ENCODE measurements around the gene BMP7.

BMP7 gene

DNA sequence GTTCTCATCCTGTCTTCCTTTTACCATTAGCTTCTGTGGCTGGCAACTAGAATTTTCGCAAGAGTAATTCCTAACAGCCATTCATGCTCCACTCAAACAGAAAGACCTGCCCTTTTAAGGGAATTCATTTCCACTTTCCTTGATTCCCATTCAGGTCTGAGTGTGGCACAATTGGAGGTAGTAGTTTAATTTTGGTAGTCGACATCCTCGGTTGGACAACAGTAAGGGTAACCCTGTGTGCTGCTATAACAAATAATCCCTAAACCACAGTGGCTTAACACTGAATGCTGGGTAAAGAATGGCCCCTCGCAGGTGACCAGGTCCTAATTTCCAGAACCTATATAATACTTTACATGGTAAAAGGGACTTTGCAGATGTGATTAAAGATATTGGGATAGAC lies 142.9 kb downstream of the BMP7 start:
- Histone ChIP-seq H3K27ac (ENCODE audit: low read depth, low read length, severe bottlenecking) (no peak overlapping the region), H3K9me3 (ENCODE audit: control insufficient read depth, low read length) (no peaks in the 10 kb centered on the region), H3K4me3 (ENCODE audit: extremely low read depth, insufficient read depth, low read length, poor library complexity, severe bottlenecking) (no peak overlapping the region), H3K4me1 (ENCODE audit: control insufficient read depth, insufficient read depth, low read length, poor library complexity, severe bottlenecking) (no peaks in the 10 kb centered on the region), H3K36me3 (ENCODE audit: control insufficient read depth, insufficient read depth, low read length) (no peaks in the 10 kb centered on the region)
- WGBS, 2 experiments (ENCODE audit: insufficient coverage in 2 of 2) = 100% methylated on average over 1 of the region's 4 CpGs; no CpG with 5 or more reads in 1 of the 2 experiments

GRCh38 chr20:57122536-57123489 lies 143.6 kb downstream of the BMP7 start:
- WGBS, 2 experiments (ENCODE audit: insufficient coverage in 2 of 2) = 89 to 90% methylated on average over 6 to 7 of the region's 7 CpGs
- Histone ChIP-seq H3K4me3 (ENCODE audit: extremely low read depth, insufficient read depth, low read length, poor library complexity, severe bottlenecking) (no peak overlapping the region), H3K4me1 (ENCODE audit: control insufficient read depth, insufficient read depth, low read length, poor library complexity, severe bottlenecking) (no peaks in the 10 kb centered on the region), H3K9me3 (ENCODE audit: control insufficient read depth, low read length) (no peaks in the 10 kb centered on the region), H3K27ac (ENCODE audit: low read depth, low read length, severe bottlenecking) (no peak overlapping the region), H3K36me3 (ENCODE audit: control insufficient read depth, insufficient read depth, low read length) (no peaks in the 10 kb centered on the region)

- H3K27ac ChIP-seq (ENCODE audit: low read depth, low read length, severe bottlenecking) = no peak overlapping the region
- no peaks in the 10 kb centered on the region for H3K9me3 ChIP-seq (ENCODE audit: control insufficient read depth, low read length)
- 85 to 89% methylated on average over 2 of the region's 4 CpGs for WGBS, 2 experiments (ENCODE audit: insufficient coverage in 2 of 2)
- no peaks in the 10 kb centered on the region for H3K4me1 ChIP-seq (ENCODE audit: control insufficient read depth, insufficient read depth, low read length, poor library complexity, severe bottlenecking)
- H3K4me3 ChIP-seq (ENCODE audit: extremely low read depth, insufficient read depth, low read length, poor library complexity, severe bottlenecking) = no peak overlapping the region
- no peaks in the 10 kb centered on the region for H3K36me3 ChIP-seq (ENCODE audit: control insufficient read depth, insufficient read depth, low read length)
Measured at GRCh38 chr20:57118964-57119363, 147.5 kb downstream of the BMP7 start.
